Mucosa of descending colon (tissue), 3 donors: ENCODE measurements around the gene ABCB8. TPM values are rescaled to one million over a fixed set of nuclear protein-coding genes. Genes with fewer than 3 reads are reported as not detected.
A peak's percentile ranks its signal among the peaks of the same experiment; 100 is the strongest.

Source experiments
- ATAC-seq: fragments of 200-7000 bp; cut with Tn5 transposase; one replicate; pipeline ENCODE4 v1.9.1; 2020; ENCODE audit warnings: mild to moderate bottlenecking, moderate library complexity
- DNase-seq, 3 donors: peaks; one replicate each; pipeline ENCODE4 v3.0.0-alpha.2; 2020
- H3K36me3 ChIP-seq: fragments of 200-600 bp; one replicate; pipeline ENCODE4 v1.8.0; 2021; ENCODE audit warnings: low read depth, mild to moderate bottlenecking
- H3K4me1 ChIP-seq: fragments of 200-600 bp; one replicate; pipeline ENCODE4 v1.8.0; 2021; ENCODE audit warnings: low read depth, mild to moderate bottlenecking
- H3K4me3 ChIP-seq: fragments of 200-600 bp; one replicate; pipeline ENCODE4 v1.8.0; 2021; ENCODE audit warnings: mild to moderate bottlenecking
- H3K9me3 ChIP-seq: fragments of 200-600 bp; one replicate; pipeline ENCODE4 v1.8.0; 2021; ENCODE audit warnings: mild to moderate bottlenecking
- intact Hi-C, 2 donors: fragments of 100-400 bp; cut with DNase I in 1 of 2; cut with micrococcal nuclease in 1 of 2; formaldehyde crosslinking; loops; one replicate each; pipeline versions ENCODE4 v1.11.0 to v1.11.1; 2022; cut with DNase I, micrococcal nuclease
- total RNA-seq, 3 donors: library from RNA; stranded (reverse); fragmentation: NEBNext Ultra II Directional in 2 of 3; extraction: Animal tissue kit (Norgen Biotek cat#: 25700) in 2 of 3; gene quantifications; one replicate each; pipeline versions ENCODE4 v1.2.1 to v1.2.4, GENCODE V29; 2021 to 2023
- TF ChIP-seq, protein P1 (sequence below): fragments of 200-600 bp; IDR thresholded peaks from one replicate; pipeline ENCODE4 v1.8.0; 2022; ENCODE audit warnings: antibody characterized with exemption, mild to moderate bottlenecking
- donor health status: DM: no; HTN: no; CAD: no; lungs with moderate emphysema.
- donor health status: DM: no; HTN: no; CAD: no.
- donor health status: DM: no; HTN: yes; CAD: no.

The ABCB8 gene
- total RNA-seq, 3 donors from 2014 or later = 40.1 to 44.9 (median 41.8) TPM

DNA sequence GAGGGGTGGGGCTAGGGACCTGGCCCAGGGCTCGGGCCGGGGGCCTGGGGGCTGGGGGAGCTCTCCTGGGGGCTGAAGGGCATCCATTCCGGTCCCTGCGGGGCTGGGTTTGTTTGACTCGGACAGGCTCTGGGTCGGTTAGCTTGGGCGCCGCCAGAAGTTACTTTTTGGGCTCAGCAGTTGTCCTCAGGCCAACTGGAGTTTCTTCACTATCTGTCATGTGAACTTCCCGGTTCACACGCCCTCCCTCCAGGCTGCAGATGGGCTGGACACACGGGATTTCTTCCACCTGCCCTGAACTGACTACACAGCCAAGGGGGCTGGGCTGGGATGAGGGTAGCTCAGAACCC is 34.9 kb downstream of the ABCB8 start:
- intact Hi-C loops = no loop called here
- Histone ChIP-seq H3K36me3 (peaks cover 5% of the 10 kb centered on the region), H3K9me3 (no peaks in the 10 kb centered on the region), H3K4me3 (no peak overlapping the region), H3K4me1 (peaks cover 29% of the 10 kb centered on the region)
- DNase-seq = peak in 1 of 3 donors; percentile 38
- ATAC-seq = peak; percentile 0
- TF ChIP-seq, protein P1, sequence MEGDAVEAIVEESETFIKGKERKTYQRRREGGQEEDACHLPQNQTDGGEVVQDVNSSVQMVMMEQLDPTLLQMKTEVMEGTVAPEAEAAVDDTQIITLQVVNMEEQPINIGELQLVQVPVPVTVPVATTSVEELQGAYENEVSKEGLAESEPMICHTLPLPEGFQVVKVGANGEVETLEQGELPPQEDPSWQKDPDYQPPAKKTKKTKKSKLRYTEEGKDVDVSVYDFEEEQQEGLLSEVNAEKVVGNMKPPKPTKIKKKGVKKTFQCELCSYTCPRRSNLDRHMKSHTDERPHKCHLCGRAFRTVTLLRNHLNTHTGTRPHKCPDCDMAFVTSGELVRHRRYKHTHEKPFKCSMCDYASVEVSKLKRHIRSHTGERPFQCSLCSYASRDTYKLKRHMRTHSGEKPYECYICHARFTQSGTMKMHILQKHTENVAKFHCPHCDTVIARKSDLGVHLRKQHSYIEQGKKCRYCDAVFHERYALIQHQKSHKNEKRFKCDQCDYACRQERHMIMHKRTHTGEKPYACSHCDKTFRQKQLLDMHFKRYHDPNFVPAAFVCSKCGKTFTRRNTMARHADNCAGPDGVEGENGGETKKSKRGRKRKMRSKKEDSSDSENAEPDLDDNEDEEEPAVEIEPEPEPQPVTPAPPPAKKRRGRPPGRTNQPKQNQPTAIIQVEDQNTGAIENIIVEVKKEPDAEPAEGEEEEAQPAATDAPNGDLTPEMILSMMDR = no peak

DNA sequence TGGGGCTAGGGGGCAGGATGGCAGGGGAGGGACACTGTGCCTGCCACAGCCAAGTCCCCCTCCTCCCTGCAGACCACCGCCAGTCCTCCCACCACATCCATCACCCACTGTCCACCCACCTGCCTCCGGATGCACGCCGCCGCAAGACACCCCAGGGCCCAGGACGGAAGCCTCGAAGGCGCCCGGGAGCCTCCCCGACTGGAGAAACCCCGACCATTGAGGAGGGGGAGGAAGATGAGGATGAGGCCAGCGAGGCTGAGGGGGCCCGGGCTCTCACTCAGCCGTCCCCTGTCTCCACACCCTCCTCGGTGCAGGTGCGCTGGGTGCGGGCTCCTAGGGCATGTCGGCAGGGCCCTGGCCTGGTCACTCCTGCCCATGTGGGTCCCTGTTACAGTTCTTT is 36.2 kb downstream of the ABCB8 start:
- ATAC-seq (no peak), DNase-seq (no peak)
- H3K4me1 ChIP-seq = peaks cover 22% of the 10 kb centered on the region
- H3K9me3 ChIP-seq = no peaks in the 10 kb centered on the region
- TF ChIP-seq, protein P1 = no peak
- no peak overlapping the region for H3K4me3 ChIP-seq
- peaks cover 5% of the 10 kb centered on the region for H3K36me3 ChIP-seq
- intact Hi-C loops = no loop called here

DNA sequence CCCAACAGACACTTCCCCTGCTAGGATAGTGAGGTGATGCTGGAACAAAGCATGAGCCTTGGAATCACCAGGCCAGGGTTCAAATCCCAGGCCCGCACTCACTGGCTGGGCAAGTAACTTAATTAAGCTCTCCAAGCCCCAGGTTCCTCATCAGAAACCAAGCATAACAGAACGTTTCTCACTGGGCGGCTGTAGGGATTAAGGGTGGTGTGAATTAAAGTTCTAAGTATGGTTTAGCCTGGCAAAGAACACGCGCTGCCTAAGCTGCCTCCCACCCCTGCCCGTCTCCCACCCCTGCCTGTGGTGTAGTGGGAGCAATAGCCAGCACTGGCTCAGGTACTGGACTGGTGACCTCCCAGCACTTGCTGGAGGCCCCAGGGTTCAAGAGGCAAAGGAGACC is 36.7 kb downstream of the ABCB8 start:
- DNase-seq (no peak), ATAC-seq (no peak)
- peaks cover 22% of the 10 kb centered on the region for H3K4me1 ChIP-seq
- H3K9me3 ChIP-seq = no peaks in the 10 kb centered on the region
- intact Hi-C loops = no loop called here
- H3K4me3 ChIP-seq = no peak overlapping the region
- TF ChIP-seq, protein P1 = no peak
- H3K36me3 ChIP-seq = peaks cover 5% of the 10 kb centered on the region

DNA sequence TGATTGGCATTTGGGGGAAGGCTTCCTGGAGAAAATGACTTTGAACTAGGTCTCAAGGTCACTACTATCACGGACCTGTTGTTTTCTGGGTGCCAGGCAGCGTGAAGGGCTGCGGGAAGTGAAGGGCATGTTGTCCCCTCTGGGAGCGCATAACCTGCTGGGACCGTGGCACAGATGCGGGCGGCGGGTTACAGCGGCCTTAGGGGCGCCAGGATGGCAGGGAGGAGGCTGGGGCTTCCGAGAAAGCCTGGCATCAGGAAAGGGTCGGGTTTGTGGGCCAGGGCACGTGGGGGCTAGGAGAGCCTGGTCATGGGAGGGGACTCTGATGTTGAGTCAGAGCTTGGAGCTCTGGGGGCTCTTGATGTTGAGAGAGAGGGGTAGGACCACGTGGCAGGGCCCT is 37.3 kb downstream of the ABCB8 start:
- DNase-seq = no peak
- Histone ChIP-seq H3K9me3 (no peaks in the 10 kb centered on the region), H3K4me1 (peaks cover 17% of the 10 kb centered on the region), H3K4me3 (no peak overlapping the region), H3K36me3 (peaks cover 10% of the 10 kb centered on the region)
- ATAC-seq = no peak
- TF ChIP-seq, protein P1 = no peak
- intact Hi-C loops = no loop called here

GRCh38 chr7:151066273-151066974 is 38.2 kb downstream of the ABCB8 start:
- Histone ChIP-seq H3K9me3 (no peaks in the 10 kb centered on the region), H3K4me1 (peaks cover 8% of the 10 kb centered on the region), H3K36me3 (peaks cover 10% of the 10 kb centered on the region), H3K4me3 (no peak overlapping the region)
- DNase-seq (no peak), ATAC-seq (no peak)
- TF ChIP-seq, protein P1 = no peak
- intact Hi-C loops = no loop called here
